Heart left ventricle (tissue), 13 donors: ENCODE results near the gene GLT1D1.

Experiments
- POLR2A ChIP-seq, 2 donors: fragments of 450-650 bp; IDR thresholded peaks; one replicate each; pipeline ENCODE4 v1.6.1; 2017; ENCODE audit warnings: antibody characterized with exemption in 2 of 2, mild to moderate bottlenecking in 2 of 2, moderate library complexity in 2 of 2
- TF ChIP-seq, protein P1 (sequence below), 12 donors: fragments of 200-600 bp; sonication (generic) in 4 of 12; IDR thresholded peaks; one replicate each; pipeline versions ENCODE4 v1.5.0 to v1.8.0; 2018 to 2022; ENCODE audit warnings: antibody characterized with exemption in 12 of 12, mild to moderate bottlenecking in 5 of 12
- donor health status: ischemic (EF 13 %, LVEDD 7.1; RV severe dilation, severe dysfunction).
- donor health status: DM: no; HTN: yes; CAD: no.
- donor health status: DM: no; HTN: no; CAD: no.
- donor health status: ischemic (EF 25% LVEDD 6.9; RV normal size, moderate dysfunction).
- donor health status: ischemic (EF 25% LVEDD 5.7; RV mildly dilated, moderate dysfunction).
- donor health status: ischemic (EF 35%, LVEDD 5.7; RV mildly dilated, moderate dysfunction).
- donor health status: nonischemic (EF 11% LVEDD 7.7; RV severe dilation, severe dysfunction).
- donor health status: DM: yes; HTN: yes; CAD: no.
- donor health status: PGD.
- donor health status: ischemic (EF 29% LVEDD 5.4; RV normal size, mild dysfunction).
- donor health status: nonischemic (EF 23%, LVEDD 6.1; RV moderate dilation, normal function).

DNA sequence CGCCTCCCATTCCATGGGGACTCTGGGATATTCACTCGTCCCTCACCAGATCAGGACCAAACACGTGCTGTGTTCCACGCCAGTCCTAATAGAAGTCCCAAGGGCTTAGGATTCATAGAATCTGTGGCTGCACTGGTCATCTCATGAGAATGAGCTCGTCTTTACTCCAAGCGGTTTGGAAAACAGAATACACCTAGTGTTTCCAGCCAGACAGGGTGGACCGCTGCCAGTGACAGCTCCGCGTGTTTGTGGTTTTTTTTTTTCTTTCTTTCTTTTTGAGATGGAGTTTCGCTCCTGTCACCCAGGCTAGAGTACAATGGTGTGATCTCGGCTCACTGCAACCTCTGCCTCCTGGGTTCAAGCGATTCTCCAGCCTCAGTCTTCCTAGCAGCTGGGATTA, 75.1 kb downstream of the GLT1D1 start:
- TF ChIP-seq POLR2A (IDR thresholded peaks at IDR 0.05), result no peak
- TF ChIP-seq, protein P1, sequence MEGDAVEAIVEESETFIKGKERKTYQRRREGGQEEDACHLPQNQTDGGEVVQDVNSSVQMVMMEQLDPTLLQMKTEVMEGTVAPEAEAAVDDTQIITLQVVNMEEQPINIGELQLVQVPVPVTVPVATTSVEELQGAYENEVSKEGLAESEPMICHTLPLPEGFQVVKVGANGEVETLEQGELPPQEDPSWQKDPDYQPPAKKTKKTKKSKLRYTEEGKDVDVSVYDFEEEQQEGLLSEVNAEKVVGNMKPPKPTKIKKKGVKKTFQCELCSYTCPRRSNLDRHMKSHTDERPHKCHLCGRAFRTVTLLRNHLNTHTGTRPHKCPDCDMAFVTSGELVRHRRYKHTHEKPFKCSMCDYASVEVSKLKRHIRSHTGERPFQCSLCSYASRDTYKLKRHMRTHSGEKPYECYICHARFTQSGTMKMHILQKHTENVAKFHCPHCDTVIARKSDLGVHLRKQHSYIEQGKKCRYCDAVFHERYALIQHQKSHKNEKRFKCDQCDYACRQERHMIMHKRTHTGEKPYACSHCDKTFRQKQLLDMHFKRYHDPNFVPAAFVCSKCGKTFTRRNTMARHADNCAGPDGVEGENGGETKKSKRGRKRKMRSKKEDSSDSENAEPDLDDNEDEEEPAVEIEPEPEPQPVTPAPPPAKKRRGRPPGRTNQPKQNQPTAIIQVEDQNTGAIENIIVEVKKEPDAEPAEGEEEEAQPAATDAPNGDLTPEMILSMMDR (IDR thresholded peaks at IDR 0.05), result no peak
